Fibroblast of pulmonary artery (primary cell): ENCODE measurements around the gene ASCL2.

Experiments used
- DNase-seq: peaks from one replicate; pipeline ENCODE4 v3.0.0-alpha.2; 2010; ENCODE audit warnings: low read depth
- H3K4me3 ChIP-seq: replicated peaks from 2 replicates; pipeline ENCODE4 v1.5.1; 2011; ENCODE audit warnings: low read depth, mild to moderate bottlenecking, control low read depth, low read length, moderate library complexity
- CTCF ChIP-seq: IDR thresholded peaks from 2 replicates; pipeline ENCODE4 v1.5.1; 2011; ENCODE audit warnings: mild to moderate bottlenecking, control low read depth, low read length, inconsistent platforms; ENCODE audit errors: missing control alignments

Gene ASCL2

GRCh38 chr11:2261436-2262230 is 8.8 kb downstream of the ASCL2 start:
- no peak for TF ChIP-seq CTCF
- H3K4me3 ChIP-seq: no peak overlapping the region
- DNase-seq: no peak

- H3K4me3 ChIP-seq: no peak overlapping the region
- no peak for TF ChIP-seq CTCF
- DNase-seq: no peak
Measured at GRCh38 chr11:2260491-2261364, 9.7 kb downstream of the ASCL2 start.

GRCh38 chr11:2259897-2260451 is 10.4 kb downstream of the ASCL2 start:
- H3K4me3 ChIP-seq: no peak overlapping the region
- no peak for DNase-seq
- TF ChIP-seq CTCF: no peak

- no peak for DNase-seq
- H3K4me3 ChIP-seq: no peak overlapping the region
- TF ChIP-seq CTCF: no peak
Measured at GRCh38 chr11:2259466-2259830, 10.9 kb downstream of the ASCL2 start.

- DNase-seq: no peak
- no peak for TF ChIP-seq CTCF
- no peak overlapping the region for H3K4me3 ChIP-seq
Measured at GRCh38 chr11:2258501-2259465, 11.6 kb downstream of the ASCL2 start.
